Measurements from ENCODE around the gene SPTBN4. TPM values are rescaled to one million over a fixed set of nuclear protein-coding genes. Genes with fewer than 3 reads are reported as not detected.
"Not testable (repeated sequence)": the region's sequence is repeated elsewhere in the genome, so short reads cannot be mapped to it uniquely, and the experiment has no call there.

The SPTBN4 gene
- total RNA-seq, 1 donor from 2014 or later, result 23.2 TPM

- FAIRE-seq (no peak), DNase-seq (ENCODE audit: low spot score in 2 of 2) (no peak)
Measured at GRCh38 chr19:40438284-40438683, 28.5 kb upstream of the SPTBN4 start.

GRCh38 chr19:40441719-40442253 is 25.0 kb upstream of the SPTBN4 start:
- FAIRE-seq, result no peak
- no peak for DNase-seq (ENCODE audit: low spot score in 2 of 2)

GRCh38 chr19:40442328-40443130 is 24.3 kb upstream of the SPTBN4 start:
- DNase-seq (ENCODE audit: low spot score in 2 of 2), result no peak

GRCh38 chr19:40443131-40443999 is 23.4 kb upstream of the SPTBN4 start:
- no peak for FAIRE-seq
- peak; percentile 90 to 92 for DNase-seq (ENCODE audit: low spot score in 2 of 2)

More at GRCh38 chr19:40442328-40443130, 24.3 kb upstream of the SPTBN4 start:
- no peak for FAIRE-seq

- peak; percentile 97 for DNase-seq (ENCODE audit: low spot score in 2 of 2)
- FAIRE-seq, result no peak
Measured at GRCh38 chr19:40444000-40444824, 22.6 kb upstream of the SPTBN4 start, which contains the start of gene SERTAD3. SERTAD3 (minus strand) TSS chr19:40444335; CDS start chr19:40442080, 2,255 bp downstream.

GRCh38 chr19:40444825-40445312 is 21.9 kb upstream of the SPTBN4 start:
- DNase-seq (ENCODE audit: low spot score in 2 of 2) (no peak), FAIRE-seq (no peak)

GRCh38 chr19:40445780-40446262 is 21.0 kb upstream of the SPTBN4 start:
- no peak for FAIRE-seq
- no peak for DNase-seq (ENCODE audit: low spot score in 2 of 2)

- FAIRE-seq, result no peak
- DNase-seq (ENCODE audit: low spot score in 2 of 2), result no peak
Measured at GRCh38 chr19:40446263-40446784, 20.5 kb upstream of the SPTBN4 start.

- DNase-seq (ENCODE audit: low spot score in 2 of 2) (no peak), FAIRE-seq (no peak)
Measured at GRCh38 chr19:40449506-40449905, 17.3 kb upstream of the SPTBN4 start.

GRCh38 chr19:40450664-40451063 is 16.1 kb upstream of the SPTBN4 start:
- FAIRE-seq (no peak), DNase-seq (ENCODE audit: low spot score in 2 of 2) (no peak)

- DNase-seq (ENCODE audit: low spot score in 2 of 2) (no peak), FAIRE-seq (no peak)
Measured at GRCh38 chr19:40452016-40452415, 14.8 kb upstream of the SPTBN4 start.

- no peak for FAIRE-seq
- DNase-seq (ENCODE audit: low spot score in 2 of 2), result no peak
Measured at GRCh38 chr19:40453151-40453735, 13.6 kb upstream of the SPTBN4 start.

GRCh38 chr19:40453943-40454342 is 12.9 kb upstream of the SPTBN4 start:
- FAIRE-seq; DNase-seq (ENCODE audit: low spot score in 2 of 2): not testable (repeated sequence)

GRCh38 chr19:40457048-40457447 is 9.8 kb upstream of the SPTBN4 start:
- DNase-seq (ENCODE audit: low spot score in 2 of 2) (no peak), FAIRE-seq (no peak)

GRCh38 chr19:40457953-40458596 is 8.7 kb upstream of the SPTBN4 start:
- FAIRE-seq, result no peak
- DNase-seq (ENCODE audit: low spot score in 2 of 2), result no peak

GRCh38 chr19:40458597-40458974 is 8.2 kb upstream of the SPTBN4 start:
- no peak for DNase-seq (ENCODE audit: low spot score in 2 of 2)
- no peak for FAIRE-seq

GRCh38 chr19:40460185-40460584 is 6.6 kb upstream of the SPTBN4 start:
- DNase-seq (ENCODE audit: low spot score in 2 of 2), result no peak
- FAIRE-seq, result no peak

GRCh38 chr19:40461669-40462221 is 5.1 kb upstream of the SPTBN4 start:
- FAIRE-seq, result no peak

More at GRCh38 chr19:40461669-40462221, 5.1 kb upstream of the SPTBN4 start:
- no peak for DNase-seq (ENCODE audit: low spot score in 2 of 2)
